Left lung (tissue), 10 donors: Measurements from ENCODE around the gene PWWP2B. TPM values are rescaled to one million over a fixed set of nuclear protein-coding genes. Genes with fewer than 3 reads are reported as not detected.
A peak's percentile ranks its signal among the peaks of the same experiment; 100 is the strongest.

Source experiments
- ATAC-seq: fragments of 200-7000 bp; cut with Tn5 transposase; one replicate; pipeline ENCODE4 v1.9.1; 2020; ENCODE audit warnings: moderate library complexity
- DNase-seq, 4 donors: peaks; one replicate each; pipeline ENCODE4 v3.0.0-alpha.2; 2013 to 2020
- H3K27ac ChIP-seq, 2 donors: fragments of 200-600 bp; sonication (generic) in 1 of 2; one replicate each; pipeline versions ENCODE4 v1.5.0 to v1.8.0; 2020 to 2021
- H3K27me3 ChIP-seq, 2 donors: fragments of 200-600 bp; sonication (generic) in 1 of 2; one replicate each; pipeline versions ENCODE4 v1.5.0 to v1.8.0; 2020 to 2021
- H3K36me3 ChIP-seq, 2 donors: fragments of 200-600 bp; sonication (generic) in 1 of 2; one replicate each; pipeline versions ENCODE4 v1.5.0 to v1.8.0; 2020 to 2021
- H3K4me1 ChIP-seq, 2 donors: fragments of 200-600 bp; one replicate each; pipeline ENCODE4 v1.8.0; 2021
- H3K4me3 ChIP-seq, 2 donors: fragments of 200-600 bp; sonication (generic) in 1 of 2; one replicate each; pipeline versions ENCODE4 v1.5.0 to v1.8.0; 2020 to 2021; ENCODE audit warnings: mild to moderate bottlenecking in 1 of 2
- H3K9me3 ChIP-seq, 2 donors: fragments of 200-600 bp; sonication (generic) in 1 of 2; one replicate each; pipeline versions ENCODE4 v1.5.0 to v1.8.0; 2020 to 2021
- intact Hi-C, 2 donors: fragments of 100-400 bp; cut with DNase I; formaldehyde crosslinking; loops; one replicate each; pipeline versions ENCODE4 v1.11.2 to v1.14.2; 2022
- polyA plus RNA-seq, 6 donors: library from polyadenylated mRNA; unstranded; fragments of 120-200 nt; gene quantifications; one replicate each; pipeline ENCODE4 v1.2.1, GENCODE V29; 2013; ENCODE audit not compliant: insufficient read length in 6 of 6
- total RNA-seq, 2 donors: library from RNA; stranded (reverse); fragmentation: NEBNext Ultra II Directional; extraction: Animal tissue kit (Norgen Biotek cat#: 25700); gene quantifications; one replicate each; pipeline ENCODE4 v1.2.1, GENCODE V29; 2021
- TF ChIP-seq, protein P1 (sequence below), 2 donors: fragments of 200-600 bp; sonication (generic) in 1 of 2; IDR thresholded peaks; one replicate each; pipeline versions ENCODE4 v1.5.0 to v1.8.0; 2021; ENCODE audit warnings: antibody characterized with exemption in 2 of 2
- donor health status: DM: no; HTN: yes; CAD: no.
- donor health status: DM: no; HTN: no; CAD: no.

PWWP2B gene
- total and polyA plus RNA-seq, 8 donors: 8.4 to 23.2 (median 11.0) TPM

DNA sequence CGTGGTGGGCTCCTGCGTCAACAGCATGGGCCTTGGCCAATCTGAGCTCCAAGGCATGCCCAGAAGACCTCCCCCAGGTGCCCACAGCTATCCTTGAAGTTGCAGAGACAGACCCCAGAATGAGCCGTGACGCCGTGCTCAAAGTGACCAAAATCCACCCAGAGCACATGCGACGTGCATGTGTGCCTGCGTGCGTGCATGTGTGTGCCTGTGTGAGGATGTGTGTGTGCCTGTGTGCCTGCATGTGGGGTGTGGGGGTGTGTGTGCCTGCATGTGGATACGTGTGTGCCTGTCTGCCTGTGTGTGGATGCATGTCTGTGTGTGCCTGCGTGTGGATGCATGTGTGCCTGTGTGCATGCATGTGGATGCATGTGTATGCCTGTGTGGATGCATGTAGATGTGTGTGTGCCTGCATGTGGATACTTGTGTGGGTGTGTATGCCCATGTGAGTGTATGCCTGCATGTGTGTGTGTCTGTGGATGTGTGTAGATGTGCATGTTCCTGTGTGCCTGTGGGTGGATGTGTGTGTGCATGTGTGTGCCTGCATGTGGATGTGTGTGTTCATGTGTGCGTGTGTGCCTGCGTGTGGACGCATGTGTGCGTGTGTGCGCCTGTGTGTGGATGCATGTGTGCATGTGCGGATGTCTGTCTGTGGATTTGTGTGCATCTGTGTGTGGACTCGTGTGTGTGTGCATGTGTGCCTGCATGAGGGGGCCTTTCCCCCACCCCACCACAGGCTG, 42.6 kb downstream of the PWWP2B start:
- Histone ChIP-seq H3K27me3 (no peaks in the 10 kb centered on the region), H3K27ac (no peak overlapping the region), H3K9me3 (no peaks in the 10 kb centered on the region), H3K4me1 (peaks cover 0 to 16% of the 10 kb centered on the region in 2 donors), H3K36me3 (no peaks in the 10 kb centered on the region), H3K4me3 (no peak overlapping the region)
- TF ChIP-seq, protein P1, sequence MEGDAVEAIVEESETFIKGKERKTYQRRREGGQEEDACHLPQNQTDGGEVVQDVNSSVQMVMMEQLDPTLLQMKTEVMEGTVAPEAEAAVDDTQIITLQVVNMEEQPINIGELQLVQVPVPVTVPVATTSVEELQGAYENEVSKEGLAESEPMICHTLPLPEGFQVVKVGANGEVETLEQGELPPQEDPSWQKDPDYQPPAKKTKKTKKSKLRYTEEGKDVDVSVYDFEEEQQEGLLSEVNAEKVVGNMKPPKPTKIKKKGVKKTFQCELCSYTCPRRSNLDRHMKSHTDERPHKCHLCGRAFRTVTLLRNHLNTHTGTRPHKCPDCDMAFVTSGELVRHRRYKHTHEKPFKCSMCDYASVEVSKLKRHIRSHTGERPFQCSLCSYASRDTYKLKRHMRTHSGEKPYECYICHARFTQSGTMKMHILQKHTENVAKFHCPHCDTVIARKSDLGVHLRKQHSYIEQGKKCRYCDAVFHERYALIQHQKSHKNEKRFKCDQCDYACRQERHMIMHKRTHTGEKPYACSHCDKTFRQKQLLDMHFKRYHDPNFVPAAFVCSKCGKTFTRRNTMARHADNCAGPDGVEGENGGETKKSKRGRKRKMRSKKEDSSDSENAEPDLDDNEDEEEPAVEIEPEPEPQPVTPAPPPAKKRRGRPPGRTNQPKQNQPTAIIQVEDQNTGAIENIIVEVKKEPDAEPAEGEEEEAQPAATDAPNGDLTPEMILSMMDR (IDR thresholded peaks at IDR 0.05): no peak
- ATAC-seq (no peak), DNase-seq (peak in 1 of 4 donors; percentile 44)
- intact Hi-C loops: no loop called here

DNA sequence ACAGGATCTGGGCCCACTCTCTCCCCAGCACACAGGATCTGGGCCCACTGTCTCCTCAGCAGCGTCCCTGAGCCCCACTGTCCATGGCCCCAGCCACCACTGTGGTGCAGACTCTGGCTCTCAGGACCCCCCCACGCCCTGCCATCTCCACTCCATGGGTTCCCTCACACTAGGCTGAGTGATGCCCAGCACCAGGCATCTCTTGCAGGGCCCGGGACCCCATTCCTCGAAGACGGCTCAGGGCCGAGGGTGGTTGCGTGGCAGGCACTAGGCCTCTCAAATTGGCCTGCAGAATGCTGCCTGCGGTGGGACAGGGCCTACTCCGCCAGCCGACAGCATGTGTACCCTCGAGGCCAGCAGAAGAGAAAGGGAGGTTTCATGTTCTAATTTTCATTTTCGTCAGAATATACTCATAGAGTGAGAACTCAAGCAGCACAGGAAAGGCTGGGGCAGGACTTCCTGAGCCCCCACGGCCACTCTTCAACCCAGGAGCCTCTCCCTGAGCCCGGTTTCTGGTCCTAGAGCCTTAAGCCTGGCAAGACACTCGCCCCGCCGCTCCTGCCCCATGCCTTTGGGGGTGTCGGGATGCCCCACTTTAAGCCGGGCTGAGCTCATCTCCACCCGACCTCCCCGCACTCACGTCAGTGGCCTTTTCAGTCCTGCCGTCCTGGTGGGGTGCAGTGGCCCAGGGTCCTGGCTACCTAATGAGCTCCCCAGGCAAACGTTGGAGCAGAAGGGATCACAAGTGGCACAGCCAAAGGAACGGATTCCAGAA, 44.0 kb downstream of the PWWP2B start:
- Histone ChIP-seq H3K4me1 (peaks cover 4 to 29% of the 10 kb centered on the region in 2 donors), H3K4me3 (no peak overlapping the region), H3K9me3 (no peaks in the 10 kb centered on the region), H3K36me3 (no peaks in the 10 kb centered on the region), H3K27ac (no peak overlapping the region), H3K27me3 (no peaks in the 10 kb centered on the region)
- no peak for ATAC-seq
- DNase-seq: peak in 1 of 4 donors; percentile 53
- intact Hi-C loops: no loop called here
- TF ChIP-seq, protein P1 (IDR thresholded peaks at IDR 0.05): no peak

- ATAC-seq: no peak
- H3K27ac ChIP-seq: no peak overlapping the region
- DNase-seq: peak in 1 of 4 donors; percentile 23
- intact Hi-C loops: no loop called here
- peaks cover 8 to 39% of the 10 kb centered on the region in 2 donors for H3K4me1 ChIP-seq
- TF ChIP-seq, protein P1 (IDR thresholded peaks at IDR 0.05): no peak
- H3K9me3 ChIP-seq: no peaks in the 10 kb centered on the region
- H3K4me3 ChIP-seq: no peak overlapping the region
- H3K27me3 ChIP-seq: no peaks in the 10 kb centered on the region
- H3K36me3 ChIP-seq: no peaks in the 10 kb centered on the region
Measured at GRCh38 chr10:132441818-132442524, 45.0 kb downstream of the PWWP2B start.

- no peaks in the 10 kb centered on the region for H3K9me3 ChIP-seq
- TF ChIP-seq, protein P1 (IDR thresholded peaks at IDR 0.05): no peak
- H3K27ac ChIP-seq: no peak overlapping the region
- H3K27me3 ChIP-seq: no peaks in the 10 kb centered on the region
- H3K36me3 ChIP-seq: no peaks in the 10 kb centered on the region
- no peak for ATAC-seq
- intact Hi-C loops: no loop called here
- DNase-seq: peak in 1 of 4 donors; percentile 63
- H3K4me1 ChIP-seq: peaks cover 15 to 46% of the 10 kb centered on the region in 2 donors
- no peak overlapping the region for H3K4me3 ChIP-seq
Measured at GRCh38 chr10:132442636-132443035, 45.6 kb downstream of the PWWP2B start.

GRCh38 chr10:132443605-132443982, 46.6 kb downstream of the PWWP2B start:
- H3K27me3 ChIP-seq: no peaks in the 10 kb centered on the region
- ATAC-seq: no peak
- H3K36me3 ChIP-seq: no peaks in the 10 kb centered on the region
- H3K9me3 ChIP-seq: no peaks in the 10 kb centered on the region
- peak in 1 of 4 donors; percentile 87 for DNase-seq
- H3K4me1 ChIP-seq: peaks cover 20 to 52% of the 10 kb centered on the region in 2 donors
- no peak overlapping the region for H3K4me3 ChIP-seq
- no peak overlapping the region for H3K27ac ChIP-seq
- TF ChIP-seq, protein P1 (IDR thresholded peaks at IDR 0.05): peak; percentile 19 to 65
- intact Hi-C loops: no loop called here
